AG20443 (cell line): ENCODE measurements around the gene WDFY4.
"Not testable (repeated sequence)": the region's sequence is repeated elsewhere in the genome, so short reads cannot be mapped to it uniquely, and the experiment has no call there.

Experiments
- DNase-seq: peaks from one replicate; pipeline ENCODE4 v3.0.0; 2012; ENCODE audit warnings: low spot score, mixed read lengths

WDFY4 gene

GRCh38 chr10:48684792-48685623, at the start of gene WDFY4:
Gene WDFY4, plus strand, starts transcription at chr10:48684873. Its CDS starts 24,860 bp downstream, at chr10:48709733.
- DNase-seq: no peak

GRCh38 chr10:48634984-48635557, 49.6 kb upstream of the WDFY4 start:
- no peak for DNase-seq

- DNase-seq: no peak
Observed at GRCh38 chr10:48636231-48636630, 48.4 kb upstream of the WDFY4 start.

- no peak for DNase-seq
Observed at GRCh38 chr10:48636901-48637300, 47.8 kb upstream of the WDFY4 start.

- DNase-seq: no peak
Observed at GRCh38 chr10:48638158-48638557, 46.5 kb upstream of the WDFY4 start.

- DNase-seq: no peak
Observed at GRCh38 chr10:48638739-48639527, 45.7 kb upstream of the WDFY4 start.

GRCh38 chr10:48639632-48640031, 45.0 kb upstream of the WDFY4 start:
- DNase-seq: no peak

GRCh38 chr10:48640326-48640725, 44.3 kb upstream of the WDFY4 start:
- DNase-seq: no peak

GRCh38 chr10:48641099-48641690, 43.5 kb upstream of the WDFY4 start:
- not testable (repeated sequence) for DNase-seq

- DNase-seq: no peak
Observed at GRCh38 chr10:48645600-48645999, 39.1 kb upstream of the WDFY4 start.

GRCh38 chr10:48647073-48647472, 37.6 kb upstream of the WDFY4 start:
- DNase-seq: not testable (repeated sequence)

- no peak for DNase-seq
Observed at GRCh38 chr10:48648172-48648942, 36.3 kb upstream of the WDFY4 start.

GRCh38 chr10:48649349-48649944, 35.2 kb upstream of the WDFY4 start:
- peak; percentile 39 for DNase-seq

- no peak for DNase-seq
Observed at GRCh38 chr10:48651293-48651692, 33.4 kb upstream of the WDFY4 start.

GRCh38 chr10:48651839-48652238, 32.8 kb upstream of the WDFY4 start:
- DNase-seq: no peak

- no peak for DNase-seq
Observed at GRCh38 chr10:48652344-48652743, 32.3 kb upstream of the WDFY4 start.

- no peak for DNase-seq
Observed at GRCh38 chr10:48653347-48653746, 31.3 kb upstream of the WDFY4 start.

- no peak for DNase-seq
Observed at GRCh38 chr10:48653944-48654698, 30.6 kb upstream of the WDFY4 start.

- peak; percentile 85 for DNase-seq
Observed at GRCh38 chr10:48655411-48656240, 29.0 kb upstream of the WDFY4 start.
